T-helper 9 cell (primary cell): ENCODE data around the gene DNAAF5.
A peak's percentile ranks its signal among the peaks of the same experiment; 100 is the strongest.

Source experiments
- DNase-seq: peaks from one replicate; pipeline ENCODE4 v3.0.0-alpha.2; 2020

The DNAAF5 gene

DNA sequence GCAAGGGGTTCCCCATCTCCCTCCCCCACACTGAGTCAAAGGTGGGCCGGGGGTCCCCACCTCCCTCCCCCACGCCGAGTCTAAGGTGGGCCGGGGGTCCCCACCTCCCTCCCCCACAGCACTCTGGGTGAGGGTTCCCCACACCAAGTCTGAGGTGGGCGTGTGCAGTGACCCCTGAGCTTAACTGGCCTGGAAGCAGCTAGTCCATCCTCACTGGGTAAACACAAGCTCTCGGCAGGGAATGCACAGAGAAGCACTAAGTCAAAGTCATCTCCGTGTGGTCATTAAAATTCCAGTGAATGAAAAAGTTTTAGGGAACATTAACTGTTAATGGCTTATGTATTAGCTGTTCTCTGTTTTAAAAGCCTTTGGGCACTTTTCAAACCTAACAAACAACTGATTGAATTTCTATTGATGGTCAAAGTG, 44.3 kb downstream of the DNAAF5 start:
- DNase-seq: no peak

DNA sequence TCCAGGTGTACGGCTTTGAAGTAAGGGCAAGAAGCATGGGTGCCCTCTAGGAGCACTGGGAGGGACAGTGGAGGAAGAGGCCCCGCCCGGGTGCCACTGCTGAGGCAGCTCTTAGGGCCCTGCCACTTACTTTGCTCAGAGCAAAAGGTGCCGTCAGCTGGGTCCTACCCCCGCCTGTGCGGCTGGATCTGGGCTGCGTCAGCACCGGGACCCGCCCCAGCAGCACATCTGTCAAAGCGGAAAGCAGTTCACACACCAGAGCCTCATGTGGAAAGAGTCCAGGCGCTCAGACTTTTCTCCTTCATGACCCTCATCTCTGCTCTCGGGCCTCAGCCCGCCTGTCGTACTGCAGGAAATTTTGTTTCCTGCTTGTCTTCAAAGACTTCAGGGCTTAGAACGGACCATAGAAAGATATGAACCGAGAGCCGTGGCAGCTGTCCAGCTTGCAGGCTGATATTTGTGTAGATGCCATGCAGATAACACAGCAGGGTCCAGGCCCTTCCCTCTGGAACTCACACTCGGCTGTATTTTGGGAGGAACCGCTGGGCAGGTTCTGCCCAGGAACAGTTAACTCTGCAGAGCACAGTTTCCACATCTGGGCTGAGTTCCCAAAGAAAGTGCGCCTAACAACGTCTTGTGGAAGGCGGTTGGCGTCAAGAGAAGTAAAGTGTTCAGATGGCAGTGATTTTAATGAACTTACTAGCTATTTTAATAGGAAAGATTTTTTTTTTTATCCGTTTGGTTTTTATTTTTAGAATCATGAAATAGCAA, 44.9 kb downstream of the DNAAF5 start:
- DNase-seq: no peak

DNA sequence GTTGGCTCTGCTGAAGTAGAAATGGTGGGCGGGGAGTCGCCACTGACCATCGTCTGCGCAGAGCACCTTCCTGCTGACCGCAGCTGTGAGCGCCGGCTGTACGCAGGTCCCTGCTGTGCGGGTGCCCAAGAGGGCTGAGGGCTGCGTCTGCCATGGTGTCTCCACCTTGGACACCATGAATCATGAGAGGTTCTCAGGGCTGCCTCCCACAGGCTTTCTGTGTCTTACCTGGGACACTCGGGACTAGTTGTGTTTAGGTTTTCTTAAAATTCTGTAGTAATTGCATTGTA, 45.5 kb downstream of the DNAAF5 start:
- DNase-seq: no peak

DNA sequence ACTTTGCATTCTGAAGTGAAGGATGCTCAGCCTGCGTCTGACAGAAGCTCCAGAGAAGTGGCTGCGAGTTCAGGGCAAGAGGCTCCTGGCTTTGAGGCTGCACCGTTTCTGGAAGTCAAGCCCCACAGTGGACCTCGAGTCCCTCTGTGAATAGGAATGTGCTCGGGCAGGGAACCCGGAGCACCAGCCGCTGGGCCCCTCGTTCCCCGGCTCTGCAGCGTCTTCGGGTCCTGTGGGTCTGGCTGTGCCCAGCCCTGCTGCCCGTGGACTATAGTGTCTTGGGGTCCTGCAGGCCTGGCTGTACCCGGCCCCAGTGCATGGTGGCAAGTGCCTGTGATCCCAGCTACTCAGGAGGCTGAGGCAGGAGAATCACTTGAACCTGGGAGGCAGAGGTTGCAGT, 45.9 kb downstream of the DNAAF5 start:
- no peak for DNase-seq

DNA sequence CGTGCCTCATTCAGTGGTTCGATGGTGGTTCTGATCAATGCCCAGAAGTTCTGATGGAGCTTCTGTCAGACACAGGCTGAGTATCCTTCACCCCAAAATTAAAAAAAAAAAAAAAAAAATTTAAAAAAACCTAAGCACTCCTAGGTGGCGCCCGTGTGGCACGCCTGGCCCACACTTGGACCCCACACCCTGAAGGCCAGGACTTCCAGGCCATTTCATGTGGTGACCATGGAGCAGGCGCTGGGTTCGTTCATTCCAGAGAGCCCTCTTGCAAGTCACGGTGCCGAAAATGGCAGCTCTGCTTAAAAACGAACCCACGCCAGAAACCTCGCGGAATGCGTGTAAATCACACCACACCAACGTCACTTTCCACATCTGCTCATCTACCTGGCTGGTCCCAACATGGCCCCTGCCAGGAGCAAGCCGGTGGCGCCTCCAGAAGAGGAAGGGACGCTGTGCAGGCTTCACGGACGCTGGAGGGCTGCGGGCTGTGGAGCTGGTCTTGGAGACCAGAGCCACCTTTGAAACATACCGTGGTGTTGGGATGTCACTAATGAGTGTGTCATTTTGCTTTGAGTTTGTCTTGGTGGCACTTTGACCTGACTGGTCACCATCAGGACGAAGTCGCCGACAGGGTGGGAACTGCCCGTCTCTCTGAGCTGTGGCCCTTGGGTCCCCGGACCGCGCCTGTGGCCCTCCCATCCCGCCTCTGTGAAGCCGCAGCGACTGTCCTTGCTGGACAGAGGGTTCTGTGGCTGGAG, 46.5 kb downstream of the DNAAF5 start:
- no peak for DNase-seq

DNA sequence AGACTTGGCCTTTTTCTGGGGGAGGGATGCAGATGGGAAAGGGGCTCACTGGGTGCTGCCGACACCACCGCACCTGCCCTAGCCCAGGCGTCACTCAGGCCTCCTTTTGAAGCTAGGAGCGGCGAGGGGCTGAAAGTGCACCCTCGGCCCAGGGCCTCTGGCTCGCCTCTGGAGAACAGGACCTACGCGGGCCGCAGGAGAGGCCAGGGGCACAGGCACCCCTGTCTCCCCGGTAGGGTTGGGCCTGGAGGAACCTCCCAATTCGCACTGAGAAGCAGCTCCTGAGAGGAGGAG, 47.1 kb downstream of the DNAAF5 start:
- no peak for DNase-seq

DNA sequence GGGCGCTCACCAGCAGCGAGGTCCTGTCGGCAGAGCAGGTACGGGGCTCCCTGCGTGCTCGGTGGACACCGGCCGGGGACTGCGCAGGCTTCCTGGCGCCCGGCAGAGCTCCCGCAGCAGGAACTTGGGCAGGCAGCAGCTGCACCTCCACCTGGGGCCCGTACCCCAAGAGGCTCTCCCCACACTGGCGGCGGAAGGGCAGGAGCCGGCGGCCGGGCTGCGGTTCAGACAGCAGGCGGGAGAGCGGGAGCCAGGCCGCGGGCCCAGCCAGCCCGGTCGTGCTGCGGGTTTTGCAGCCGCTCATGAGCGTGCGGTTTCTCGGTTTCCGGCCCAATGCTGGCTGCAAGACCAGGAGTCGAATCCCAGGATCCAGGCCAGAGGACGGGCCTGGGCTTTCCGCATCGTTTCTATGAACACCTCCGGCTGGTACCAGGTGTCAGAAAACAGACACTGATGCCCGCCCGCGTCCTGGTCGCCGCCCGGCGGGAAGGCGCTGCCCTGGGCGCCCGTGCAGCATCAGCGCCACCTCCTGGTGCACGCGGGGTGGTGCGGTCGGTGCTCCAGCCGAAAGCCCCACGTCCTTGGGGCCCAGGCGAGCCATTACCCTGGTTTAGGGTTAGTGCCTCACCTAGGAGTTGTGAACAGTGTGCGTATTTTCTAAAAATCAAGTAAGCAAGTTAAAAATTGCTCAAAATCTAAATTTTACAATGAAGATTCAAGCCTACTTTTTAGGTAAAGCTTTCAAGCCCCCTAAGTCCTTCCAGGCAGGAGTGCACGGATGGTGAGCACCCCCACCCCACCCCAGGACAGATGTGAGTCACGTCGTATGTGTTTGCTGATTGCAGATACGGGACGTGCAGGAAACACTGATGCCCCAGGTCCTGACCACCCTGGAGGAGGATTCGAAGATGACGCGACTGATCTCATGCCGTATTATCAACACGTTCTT, 47.9 kb downstream of the DNAAF5 start:
- DNase-seq: peak; percentile 68

DNA sequence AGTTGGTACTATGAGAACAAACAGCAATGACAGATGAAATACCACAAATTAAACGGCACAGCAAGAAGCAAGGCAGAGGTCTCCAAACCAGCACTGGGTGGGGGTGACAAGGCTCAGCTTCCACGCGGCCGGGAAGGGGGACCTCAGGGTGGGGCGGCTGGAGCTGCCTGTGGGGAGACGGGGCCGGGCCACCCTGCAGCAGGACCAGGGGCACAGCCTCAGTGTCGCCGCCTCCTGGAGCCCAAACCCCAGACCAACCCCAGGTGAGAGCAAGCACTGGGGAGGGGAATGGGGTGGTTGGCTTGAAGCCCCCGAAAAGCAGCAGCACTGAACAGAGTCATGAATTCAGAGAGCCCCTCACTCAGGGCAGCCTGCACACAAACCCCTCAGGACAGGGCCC, 49.9 kb downstream of the DNAAF5 start:
- DNase-seq: no peak

DNA sequence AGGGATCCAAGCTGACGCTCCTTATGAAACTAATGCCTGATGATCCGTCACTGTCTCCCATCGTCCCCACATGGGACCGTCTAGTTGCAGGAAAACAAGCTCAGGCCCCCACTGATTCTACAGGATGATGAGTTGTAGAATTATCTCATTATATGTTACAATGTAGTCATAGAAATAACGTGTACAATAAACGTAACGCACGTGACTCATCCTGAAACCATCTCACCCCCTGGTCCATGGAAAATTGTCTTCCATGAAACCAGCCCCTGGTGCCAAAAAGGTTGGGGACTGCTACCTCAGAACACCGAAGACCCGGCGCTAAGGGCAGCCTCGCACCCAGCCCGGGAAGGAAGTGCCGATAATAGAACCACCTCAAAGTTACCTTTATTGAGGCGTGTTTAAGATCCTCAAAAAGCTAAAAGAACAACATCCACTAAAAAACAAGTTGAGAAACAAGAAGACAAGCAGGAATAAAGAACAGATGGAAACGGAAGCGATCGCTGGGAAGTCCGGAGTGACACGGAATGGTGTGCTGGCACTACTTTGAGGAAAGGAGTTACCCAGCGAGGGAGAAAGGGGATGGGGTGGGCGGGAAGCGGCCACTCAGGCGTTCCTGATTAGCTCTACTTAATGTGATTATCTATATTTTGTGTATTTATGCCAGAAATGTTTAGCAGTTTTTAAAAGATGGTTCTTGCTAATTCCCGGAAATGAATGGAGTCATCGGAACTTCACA, 50.7 kb downstream of the DNAAF5 start:
- no peak for DNase-seq

DNA sequence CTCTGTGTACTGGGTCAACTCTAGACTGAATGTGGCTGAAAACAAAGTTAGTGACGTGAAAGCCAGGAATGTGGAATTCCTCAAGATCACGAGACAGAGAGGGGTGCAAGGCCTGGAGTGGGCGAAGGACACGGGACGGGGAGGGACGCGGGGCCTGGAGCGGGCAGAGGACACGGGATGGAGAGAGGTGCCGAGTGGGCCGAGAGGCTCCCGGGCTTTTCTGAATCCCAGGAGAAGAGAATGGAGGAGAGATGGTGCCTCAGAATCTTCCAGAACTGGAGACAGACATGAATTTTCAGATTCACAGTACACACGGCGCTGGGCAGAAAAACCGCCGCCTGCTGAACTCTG, 51.2 kb downstream of the DNAAF5 start:
- no peak for DNase-seq

DNA sequence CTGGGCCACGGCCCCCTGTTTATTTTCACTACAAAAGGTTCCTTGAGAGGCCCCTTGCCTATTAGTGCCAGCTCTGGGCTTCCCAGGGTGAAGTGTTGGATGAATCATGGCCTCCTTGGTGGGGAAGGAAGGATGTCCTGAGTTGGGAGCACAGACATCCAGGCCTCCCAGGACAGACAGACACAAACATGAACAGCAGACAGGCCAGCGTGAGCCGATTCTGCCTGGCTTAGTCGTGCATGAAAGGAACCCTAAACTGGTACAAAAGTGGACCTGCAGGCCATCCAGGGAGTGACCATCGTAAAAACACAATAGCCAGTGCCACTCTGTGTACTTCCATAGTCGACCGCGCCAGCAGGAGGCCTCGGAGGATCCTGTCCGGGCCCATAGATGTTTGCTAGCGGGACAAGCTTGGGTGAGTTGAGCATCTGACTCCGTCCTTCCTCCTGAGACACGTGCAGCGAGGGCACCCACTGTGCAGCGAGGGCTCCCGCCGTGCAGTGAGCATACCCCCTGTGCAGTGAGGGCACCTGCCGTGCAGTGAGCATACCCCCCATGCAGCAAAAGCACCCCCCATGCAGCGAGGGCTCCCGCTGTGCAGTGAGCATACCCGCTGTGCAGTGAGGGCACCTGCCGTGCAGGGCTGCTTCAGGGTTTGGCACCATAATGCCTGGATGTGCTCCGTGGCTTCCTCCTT, 51.9 kb downstream of the DNAAF5 start:
- no peak for DNase-seq

DNA sequence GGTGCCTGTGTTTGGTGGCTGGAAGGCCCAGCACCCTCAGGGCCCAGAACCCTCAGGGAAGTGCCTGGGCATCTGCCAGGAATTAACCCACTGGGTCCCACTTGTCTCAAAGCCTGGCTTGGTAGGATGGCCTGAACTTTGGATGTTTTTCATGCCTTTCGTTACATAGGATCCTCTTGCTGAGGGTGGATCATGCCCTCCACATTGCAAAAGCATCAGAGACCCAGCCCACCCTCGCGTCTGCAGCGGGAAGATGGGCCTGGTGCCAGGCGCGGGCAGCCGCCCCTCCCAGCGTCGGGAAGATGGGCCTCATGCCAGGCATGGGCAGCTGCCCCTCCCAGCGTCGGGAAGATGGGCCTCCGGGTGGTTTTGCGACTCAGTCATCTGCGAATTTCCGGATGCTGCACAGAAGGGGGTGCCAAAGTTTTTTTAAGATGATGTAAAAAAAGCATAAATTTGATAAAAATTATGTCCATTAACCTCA, 52.5 kb downstream of the DNAAF5 start:
- DNase-seq: no peak

DNA sequence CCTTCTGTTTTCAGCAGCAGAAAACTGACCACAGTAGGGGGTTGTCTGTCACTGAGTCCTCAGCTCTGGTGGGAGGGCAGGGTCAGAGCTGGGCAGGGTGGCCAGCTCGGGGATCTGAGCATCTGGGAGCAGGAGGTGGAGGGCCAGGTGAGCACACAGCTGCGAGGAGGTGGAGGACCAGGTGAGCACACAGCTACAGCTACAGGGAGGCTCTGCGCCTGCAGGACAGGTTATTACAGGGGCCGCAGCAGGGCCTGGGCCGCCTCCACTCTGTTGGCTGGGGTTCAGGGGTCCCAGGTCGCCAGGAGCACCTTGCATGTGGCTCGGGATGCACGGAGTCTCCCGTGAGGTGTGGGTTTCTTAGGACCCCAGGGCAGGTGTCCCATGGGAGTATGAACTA, 53.0 kb downstream of the DNAAF5 start:
- DNase-seq: no peak

DNA sequence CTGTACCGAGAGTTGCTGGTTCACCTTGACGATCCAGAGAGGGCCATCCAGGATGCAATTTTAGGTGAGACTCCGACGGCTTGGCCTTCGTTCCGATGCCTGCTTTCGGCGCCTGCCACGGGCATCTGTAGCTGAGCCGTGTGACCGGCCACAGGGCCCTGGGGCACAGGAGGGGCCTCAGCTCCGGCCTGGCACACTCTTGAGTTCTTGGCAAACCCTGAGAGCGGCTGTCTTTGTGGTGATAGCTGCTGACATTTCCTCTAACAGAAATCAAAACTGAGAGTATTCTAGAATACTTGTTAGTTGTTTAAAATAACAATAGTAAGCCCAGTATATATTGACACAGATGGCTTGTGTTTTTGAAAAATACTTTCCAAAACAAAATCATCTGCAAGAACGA, 53.6 kb downstream of the DNAAF5 start:
- DNase-seq: no peak

DNA sequence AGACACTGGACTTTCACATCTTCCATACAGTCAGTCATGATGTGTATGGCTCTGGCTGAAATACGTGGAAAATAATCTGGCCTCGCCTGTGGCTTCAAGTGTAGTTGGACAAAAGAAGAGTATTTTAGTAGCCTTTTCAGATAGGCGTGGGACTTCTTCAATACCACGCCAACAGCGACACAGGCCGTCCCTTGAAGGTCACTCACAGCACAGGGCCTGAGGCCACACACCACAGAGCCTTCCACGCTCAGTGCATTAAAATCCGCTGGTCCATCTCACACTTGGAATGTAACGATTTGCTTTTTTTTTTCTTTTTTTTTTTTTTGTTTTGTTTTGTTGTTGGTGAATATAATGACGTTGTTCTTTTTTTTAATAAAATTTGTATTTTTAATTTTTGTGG, 54.0 kb downstream of the DNAAF5 start:
- no peak for DNase-seq

DNA sequence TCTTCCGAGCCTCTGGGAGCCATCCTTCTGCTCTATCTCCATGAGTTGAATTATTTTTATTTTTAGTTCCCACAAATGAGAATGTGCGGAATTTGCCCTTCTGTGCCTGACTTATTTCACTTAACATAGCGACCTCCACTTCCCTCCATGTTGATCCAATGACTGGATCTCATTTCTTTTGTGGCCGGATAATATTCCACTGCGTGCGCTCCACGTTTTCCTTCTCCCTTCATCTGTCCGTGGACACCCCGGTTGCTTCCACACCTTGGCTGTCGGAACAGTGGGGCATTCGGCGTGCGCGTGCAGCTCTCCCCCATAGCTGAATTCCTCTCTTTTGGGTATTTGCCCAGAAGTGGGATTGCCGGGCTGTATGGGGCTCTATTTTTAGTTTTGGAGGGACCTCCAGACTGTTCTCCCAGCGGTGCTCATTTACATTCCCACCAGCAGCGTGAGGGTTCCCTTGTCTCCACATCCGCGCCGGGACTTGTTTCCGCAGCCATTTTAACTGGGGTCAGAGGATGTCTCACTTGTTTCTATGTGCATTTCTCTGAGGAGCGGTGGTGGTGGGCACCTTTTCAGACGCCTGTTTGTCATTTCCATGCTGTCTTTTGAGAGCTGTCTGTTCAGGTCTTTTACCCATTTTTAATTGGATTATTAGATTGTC, 54.8 kb downstream of the DNAAF5 start:
- DNase-seq: no peak

DNA sequence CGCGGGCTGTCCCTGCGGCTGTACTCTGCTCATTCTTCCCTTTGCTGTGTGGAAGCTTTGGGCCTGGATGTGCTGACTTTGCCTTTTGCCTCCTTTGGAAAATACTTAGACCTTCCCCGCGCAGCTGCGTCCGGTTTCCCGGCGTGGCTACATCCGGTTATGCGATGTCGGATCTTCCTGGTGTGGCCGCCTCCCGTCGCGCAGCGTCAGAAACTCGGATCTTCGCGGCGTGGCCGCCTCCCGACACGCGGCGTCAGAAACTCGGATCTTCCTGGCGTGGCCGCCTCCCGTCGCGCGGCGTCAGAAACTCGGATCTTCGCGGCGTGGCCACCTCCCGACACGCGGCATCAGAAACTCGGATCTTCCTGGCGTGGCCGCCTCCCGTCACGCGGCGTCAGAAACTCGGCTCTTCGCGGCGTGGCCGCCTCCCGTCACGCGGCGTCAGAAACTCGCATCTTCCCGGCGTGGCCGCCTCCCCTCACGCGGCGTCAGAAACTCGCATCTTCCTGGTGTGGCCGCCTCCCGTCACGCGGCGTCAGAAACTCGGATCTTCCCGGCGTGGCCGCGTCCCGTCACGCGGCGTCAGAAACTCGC, 55.5 kb downstream of the DNAAF5 start:
- DNase-seq: no peak

DNA sequence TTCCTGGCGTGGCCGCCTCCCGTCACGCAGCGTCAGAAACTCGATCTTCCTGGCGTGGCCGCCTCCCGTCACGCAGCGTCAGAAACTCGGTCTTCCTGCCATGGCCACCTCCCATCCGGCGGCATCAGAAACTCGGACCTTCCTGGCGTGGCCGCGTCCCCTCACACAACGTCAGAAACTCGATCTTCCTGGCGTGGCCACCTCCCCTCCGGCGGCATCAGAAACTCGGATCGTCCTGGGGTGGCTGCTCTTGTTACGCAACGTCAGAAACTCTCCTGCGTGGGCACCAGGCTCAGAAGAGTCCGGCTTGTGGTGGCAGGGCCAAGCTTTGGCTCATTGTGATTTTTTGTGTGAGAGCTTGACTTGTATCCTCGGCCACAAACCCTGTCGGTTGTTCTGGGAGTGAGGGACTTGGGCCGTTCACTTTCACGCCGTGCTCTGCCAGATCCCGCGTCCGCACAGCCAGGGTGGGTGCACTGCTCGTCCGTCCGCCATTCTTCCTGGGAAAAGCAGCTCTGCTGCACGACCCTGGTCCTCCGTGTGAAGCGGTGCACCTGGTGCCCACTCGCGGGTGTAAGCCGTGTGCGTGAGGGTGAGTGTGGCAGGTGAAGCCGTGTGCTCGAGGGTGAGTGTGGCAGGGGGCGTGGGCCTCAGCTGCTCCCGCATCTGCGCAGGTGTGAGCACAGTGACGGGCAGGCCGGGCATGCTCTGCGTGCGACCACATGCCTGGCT, 56.4 kb downstream of the DNAAF5 start:
- no peak for DNase-seq

DNA sequence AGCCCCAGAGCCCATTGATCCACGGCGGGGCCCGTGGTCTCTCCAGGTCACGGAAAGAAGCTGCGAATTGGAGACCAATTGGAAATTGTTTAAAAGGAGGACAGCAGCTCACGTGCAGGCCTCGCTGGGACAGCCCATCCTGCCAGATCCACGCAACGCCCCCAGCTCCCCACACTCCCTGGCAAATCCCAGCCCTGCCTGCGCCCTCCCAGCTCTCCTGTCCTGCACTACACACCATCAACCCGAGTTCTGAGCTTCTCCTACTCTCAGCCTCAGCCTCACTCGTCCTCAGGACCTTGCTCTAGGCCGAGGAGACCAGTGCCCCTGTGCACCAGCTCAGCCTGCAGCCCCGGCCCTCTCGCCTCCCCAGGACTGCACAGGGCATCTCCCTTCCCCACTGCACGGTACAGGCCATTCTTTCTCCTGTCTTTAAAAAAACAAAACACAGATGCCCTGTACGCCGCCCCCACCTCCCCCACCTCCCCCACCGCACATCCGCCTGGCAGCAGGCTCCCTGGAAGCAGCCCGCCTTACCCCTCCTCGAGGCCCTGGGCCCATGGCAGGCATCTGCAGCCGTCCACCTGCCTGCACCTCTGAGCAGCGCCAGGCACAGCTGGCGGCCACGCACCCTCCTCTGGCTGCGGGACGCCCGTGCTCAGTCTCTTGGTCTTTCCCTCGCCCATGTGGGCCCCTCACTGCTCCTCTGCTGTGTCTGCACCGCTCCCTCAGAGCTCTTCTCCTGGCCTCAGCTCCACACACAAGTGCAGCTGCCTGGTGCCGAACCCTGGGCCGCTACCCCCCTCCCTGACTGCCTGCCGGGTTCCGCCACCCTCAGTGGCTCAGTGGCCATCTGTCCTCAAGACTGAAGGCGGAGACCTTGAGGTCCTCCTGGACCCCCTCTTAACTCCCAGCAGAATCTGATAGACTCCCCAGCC, 57.3 kb downstream of the DNAAF5 start:
- no peak for DNase-seq
